HG02840 (cell line): ENCODE data around the gene SAC3D1.

Experiments
- ATAC-seq: cut with Tn5 transposase; IDR thresholded peaks from one replicate; pipeline ENCODE4 v1.9.1; 2021; ENCODE audit warnings: mild to moderate bottlenecking, moderate library complexity, moderate number of reproducible peaks; ENCODE audit not compliant: unreplicated experiment, low FRiP score

Gene SAC3D1

GRCh38 chr11:65084598-65085375 is 43.8 kb downstream of the SAC3D1 start:
- no peak for ATAC-seq

- ATAC-seq, result no peak
These were observed 44.4 kb downstream of the SAC3D1 start for GRCh38 chr11:65085446-65085845.

GRCh38 chr11:65086809-65087208 is 45.8 kb downstream of the SAC3D1 start:
- no peak for ATAC-seq

GRCh38 chr11:65087216-65087615 is 46.2 kb downstream of the SAC3D1 start:
- ATAC-seq, result no peak

GRCh38 chr11:65087827-65088226 is 46.8 kb downstream of the SAC3D1 start:
- ATAC-seq, result no peak

- no peak for ATAC-seq
These were observed 48.6 kb downstream of the SAC3D1 start for GRCh38 chr11:65089621-65090020.

- ATAC-seq, result no peak
These were observed 49.6 kb downstream of the SAC3D1 start for GRCh38 chr11:65090628-65091027.
